DOHH2 (cell line): ENCODE data around the gene BNC2.

Experiments
- EZH2phosphoT487 ChIP-seq: fragments of 200-600 bp; sonication (generic); IDR thresholded peaks from 2 replicates; pipeline ENCODE4 v1.6.1; 2017; ENCODE audit warnings: borderline replicate concordance, mild to moderate bottlenecking, antibody characterized with exemption, low read length, moderate library complexity, mixed read lengths
- TF ChIP-seq, protein P1 (sequence below): fragments of 200-600 bp; sonication (generic); IDR thresholded peaks from one replicate; pipeline ENCODE4 v1.5.1; 2014; ENCODE audit warnings: antibody characterized with exemption, mild to moderate bottlenecking, low read depth, low read length; ENCODE audit not compliant: poor library complexity, severe bottlenecking

DNA sequence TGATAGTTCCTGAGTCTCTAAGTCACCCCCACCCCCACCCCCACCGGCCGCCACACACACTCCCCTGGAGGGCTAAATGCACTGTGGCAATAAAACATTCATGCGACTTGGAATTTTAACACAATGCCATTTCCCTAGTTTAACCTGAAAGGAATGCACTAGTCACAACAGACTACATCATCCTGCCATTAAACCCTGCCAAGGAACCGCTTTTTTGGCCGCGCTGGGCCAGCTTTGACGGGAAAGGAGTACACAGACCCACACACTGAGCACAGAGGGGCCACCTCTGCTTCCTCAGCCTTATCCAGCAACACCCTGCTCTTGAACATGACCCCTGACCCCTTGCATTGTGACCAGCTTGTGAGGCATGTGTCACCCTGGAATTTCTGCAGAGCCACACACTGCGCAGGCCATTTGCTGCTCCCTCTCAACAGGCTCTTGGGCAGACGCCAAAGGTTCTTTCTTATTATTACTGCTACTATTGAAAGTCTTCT lies 165.3 kb downstream of the BNC2 start:
- TF ChIP-seq, protein P1, sequence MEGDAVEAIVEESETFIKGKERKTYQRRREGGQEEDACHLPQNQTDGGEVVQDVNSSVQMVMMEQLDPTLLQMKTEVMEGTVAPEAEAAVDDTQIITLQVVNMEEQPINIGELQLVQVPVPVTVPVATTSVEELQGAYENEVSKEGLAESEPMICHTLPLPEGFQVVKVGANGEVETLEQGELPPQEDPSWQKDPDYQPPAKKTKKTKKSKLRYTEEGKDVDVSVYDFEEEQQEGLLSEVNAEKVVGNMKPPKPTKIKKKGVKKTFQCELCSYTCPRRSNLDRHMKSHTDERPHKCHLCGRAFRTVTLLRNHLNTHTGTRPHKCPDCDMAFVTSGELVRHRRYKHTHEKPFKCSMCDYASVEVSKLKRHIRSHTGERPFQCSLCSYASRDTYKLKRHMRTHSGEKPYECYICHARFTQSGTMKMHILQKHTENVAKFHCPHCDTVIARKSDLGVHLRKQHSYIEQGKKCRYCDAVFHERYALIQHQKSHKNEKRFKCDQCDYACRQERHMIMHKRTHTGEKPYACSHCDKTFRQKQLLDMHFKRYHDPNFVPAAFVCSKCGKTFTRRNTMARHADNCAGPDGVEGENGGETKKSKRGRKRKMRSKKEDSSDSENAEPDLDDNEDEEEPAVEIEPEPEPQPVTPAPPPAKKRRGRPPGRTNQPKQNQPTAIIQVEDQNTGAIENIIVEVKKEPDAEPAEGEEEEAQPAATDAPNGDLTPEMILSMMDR = no peak
- no peak for TF ChIP-seq EZH2phosphoT487
